Keratinocyte (primary cell): ENCODE measurements around the gene MBNL2.

Experiments used
- EZH2 ChIP-seq: IDR thresholded peaks from one replicate; pipeline ENCODE4 v1.6.1; 2012; ENCODE audit warnings: inconsistent platforms, mild to moderate bottlenecking, low read length, moderate library complexity
- TF ChIP-seq, protein P1 (sequence below), 3 experiments: IDR thresholded peaks in 1 of 3; conservative IDR thresholded peaks in 1 of 3; optimal IDR thresholded peaks in 1 of 3; 2 replicates in 2 of 3; 3 replicates in 1 of 3; pipeline versions ENCODE3 to v1.5.1; 2011; ENCODE audit warnings: low read length in 3 of 3, mild to moderate bottlenecking in 3 of 3, moderate library complexity in 2 of 3, control low read depth in 1 of 3, inconsistent platforms in 1 of 3; ENCODE audit not compliant: insufficient read depth in 2 of 3; ENCODE audit errors: extremely low read depth in 1 of 3

DNA sequence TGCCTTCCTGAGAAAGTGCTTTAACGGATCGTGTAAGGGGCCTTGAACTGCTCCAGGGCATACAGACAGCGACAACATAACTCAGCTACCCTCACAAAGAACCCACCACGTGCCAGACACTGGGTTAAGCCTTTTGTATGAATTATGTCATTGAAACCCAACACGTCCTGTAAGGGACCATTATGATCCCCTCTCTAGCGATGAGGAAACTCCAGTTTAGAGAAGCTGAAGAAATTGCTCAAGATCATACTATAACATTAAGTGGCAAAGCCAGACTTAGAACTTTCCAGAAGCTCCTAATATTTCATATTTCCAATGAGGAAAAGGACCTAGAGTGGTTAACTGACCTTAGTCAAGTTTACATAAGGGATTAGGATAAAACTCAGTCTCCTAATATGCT, 154.8 kb downstream of the MBNL2 start:
- TF ChIP-seq, protein P1, sequence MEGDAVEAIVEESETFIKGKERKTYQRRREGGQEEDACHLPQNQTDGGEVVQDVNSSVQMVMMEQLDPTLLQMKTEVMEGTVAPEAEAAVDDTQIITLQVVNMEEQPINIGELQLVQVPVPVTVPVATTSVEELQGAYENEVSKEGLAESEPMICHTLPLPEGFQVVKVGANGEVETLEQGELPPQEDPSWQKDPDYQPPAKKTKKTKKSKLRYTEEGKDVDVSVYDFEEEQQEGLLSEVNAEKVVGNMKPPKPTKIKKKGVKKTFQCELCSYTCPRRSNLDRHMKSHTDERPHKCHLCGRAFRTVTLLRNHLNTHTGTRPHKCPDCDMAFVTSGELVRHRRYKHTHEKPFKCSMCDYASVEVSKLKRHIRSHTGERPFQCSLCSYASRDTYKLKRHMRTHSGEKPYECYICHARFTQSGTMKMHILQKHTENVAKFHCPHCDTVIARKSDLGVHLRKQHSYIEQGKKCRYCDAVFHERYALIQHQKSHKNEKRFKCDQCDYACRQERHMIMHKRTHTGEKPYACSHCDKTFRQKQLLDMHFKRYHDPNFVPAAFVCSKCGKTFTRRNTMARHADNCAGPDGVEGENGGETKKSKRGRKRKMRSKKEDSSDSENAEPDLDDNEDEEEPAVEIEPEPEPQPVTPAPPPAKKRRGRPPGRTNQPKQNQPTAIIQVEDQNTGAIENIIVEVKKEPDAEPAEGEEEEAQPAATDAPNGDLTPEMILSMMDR (optimal IDR thresholded peaks at IDR 0.05 in 1 of 3, IDR thresholded peaks at IDR 0.05 in 1 of 3, conservative IDR thresholded peaks at IDR 0.05 in 1 of 3; ENCODE audit: extremely low read depth in 1 of 3, insufficient read depth in 2 of 3, low read length in 3 of 3) = no peak
- no peak for TF ChIP-seq EZH2
